ENCODE measurements around the gene SNX17. TPM values are rescaled to one million over a fixed set of nuclear protein-coding genes. Genes with fewer than 3 reads are reported as not detected.
"Not testable (repeated sequence)": the region's sequence is repeated elsewhere in the genome, so short reads cannot be mapped to it uniquely, and the experiment has no call there.

SNX17 gene
- total RNA-seq, 1 experiment from 2014 or later = 90.5 TPM

DNA sequence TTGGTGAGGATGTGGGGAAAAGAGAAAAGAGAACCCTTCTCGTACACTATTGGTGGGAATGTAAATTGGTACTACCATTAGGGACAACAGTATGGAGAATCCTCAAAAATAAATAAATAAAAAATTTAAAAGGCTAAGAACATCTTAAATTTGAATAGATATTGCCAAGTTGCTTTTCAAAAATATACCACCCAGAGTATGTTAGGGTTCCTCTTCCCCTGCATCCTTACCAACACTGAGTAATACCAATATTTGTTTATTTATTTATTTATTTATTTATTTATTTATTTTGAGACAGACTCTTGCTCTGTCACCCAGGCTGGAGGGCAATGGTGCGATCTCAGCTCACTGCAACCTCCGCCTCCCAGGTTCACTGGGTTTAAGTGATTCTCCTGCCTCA, 52.5 kb downstream of the SNX17 start:
- Histone ChIP-seq H3K9me2 (ENCODE audit: insufficient read depth) (no peaks in the 10 kb centered on the region), H3K27me3 (ENCODE audit: insufficient read depth, low read length) (no peaks in the 10 kb centered on the region), H3K9me3 (ENCODE audit: control insufficient read depth in 1 of 2, insufficient read depth in 1 of 2, low read depth in 1 of 2, low read length in 2 of 2) (no peaks in the 10 kb centered on the region), H2AFZ (ENCODE audit: low read depth, low read length, poor library complexity, severe bottlenecking) (no peak overlapping the region), H3K36me3 (ENCODE audit: control insufficient read depth in 1 of 2, insufficient read depth in 2 of 2, low read length in 2 of 2) (no peaks in the 10 kb centered on the region), H3K4me1 (ENCODE audit: control insufficient read depth in 1 of 2, insufficient read depth in 2 of 2, low read length in 2 of 2) (peaks cover 7 to 11% of the 10 kb centered on the region in 2 experiments; a peak in 3 of 4 replicates), H3K27ac (ENCODE audit: low read depth, low read length) (no peak overlapping the region), H4K20me1 (ENCODE audit: insufficient read depth) (no peaks in the 10 kb centered on the region), H3K4me3 (replicated peaks in 1 of 2; ENCODE audit: low read depth in 1 of 2, low read length in 2 of 2) (no peak overlapping the region), H3K9ac (ENCODE audit: low read length) (no peak overlapping the region), H3K79me2 (ENCODE audit: insufficient read depth, low read length) (no peaks in the 10 kb centered on the region), H3K4me2 (ENCODE audit: low read length) (no peak overlapping the region)
- DNase-seq (ENCODE audit: low read depth, low spot score) = no peak
- intact Hi-C loops (cut with micrococcal nuclease) = loop anchor here (10.0 kb wide), 1 partner anchor 162 kb away; the partner anchor contains the start of gene ZNF512
- ChIA-PET RAD21 (ENCODE audit: low non-redundant PET in 1 of 2, low total read pairs in 2 of 2, uncharacterized antibody in 2 of 2, unreplicated experiment in 2 of 2) (no interaction called here), CTCF (no interaction called here), POLR2A (no interaction called here)
- no TSS peak for BruUV-seq (replicated peaks)
- no peak for ATAC-seq
- TF ChIP-seq ELF1 (IDR thresholded peaks at IDR 0.05; ENCODE audit: borderline replicate concordance, low read depth) = no peak
- no peak for TF ChIP-seq JUND (IDR thresholded peaks at IDR 0.05)
- no peak for TF ChIP-seq POLR2A (IDR thresholded peaks at IDR 0.05; ENCODE audit: borderline replicate concordance, extremely low read depth, insufficient read depth, insufficient read length)
- no peak for TF ChIP-seq POLR2AphosphoS5 (IDR thresholded peaks at IDR 0.05; ENCODE audit: low read depth, low read length)
- TF ChIP-seq, protein P1, sequence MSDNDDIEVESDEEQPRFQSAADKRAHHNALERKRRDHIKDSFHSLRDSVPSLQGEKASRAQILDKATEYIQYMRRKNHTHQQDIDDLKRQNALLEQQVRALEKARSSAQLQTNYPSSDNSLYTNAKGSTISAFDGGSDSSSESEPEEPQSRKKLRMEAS (IDR thresholded peaks at IDR 0.05) = no peak
- TF ChIP-seq ZNF274 (IDR thresholded peaks at IDR 0.05; ENCODE audit: low read depth, low read length) = no peak
- TF ChIP-seq TCF7L2 (IDR thresholded peaks at IDR 0.05; ENCODE audit: borderline replicate concordance, extremely low read depth, insufficient read depth, insufficient read length) = no peak
- TF ChIP-seq, protein P2, sequence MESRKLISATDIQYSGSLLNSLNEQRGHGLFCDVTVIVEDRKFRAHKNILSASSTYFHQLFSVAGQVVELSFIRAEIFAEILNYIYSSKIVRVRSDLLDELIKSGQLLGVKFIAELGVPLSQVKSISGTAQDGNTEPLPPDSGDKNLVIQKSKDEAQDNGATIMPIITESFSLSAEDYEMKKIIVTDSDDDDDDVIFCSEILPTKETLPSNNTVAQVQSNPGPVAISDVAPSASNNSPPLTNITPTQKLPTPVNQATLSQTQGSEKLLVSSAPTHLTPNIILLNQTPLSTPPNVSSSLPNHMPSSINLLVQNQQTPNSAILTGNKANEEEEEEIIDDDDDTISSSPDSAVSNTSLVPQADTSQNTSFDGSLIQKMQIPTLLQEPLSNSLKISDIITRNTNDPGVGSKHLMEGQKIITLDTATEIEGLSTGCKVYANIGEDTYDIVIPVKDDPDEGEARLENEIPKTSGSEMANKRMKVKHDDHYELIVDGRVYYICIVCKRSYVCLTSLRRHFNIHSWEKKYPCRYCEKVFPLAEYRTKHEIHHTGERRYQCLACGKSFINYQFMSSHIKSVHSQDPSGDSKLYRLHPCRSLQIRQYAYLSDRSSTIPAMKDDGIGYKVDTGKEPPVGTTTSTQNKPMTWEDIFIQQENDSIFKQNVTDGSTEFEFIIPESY (IDR thresholded peaks at IDR 0.05; ENCODE audit: extremely low read depth, insufficient replicate concordance, low read length) = no peak
- no peak for TF ChIP-seq FOSL1 (IDR thresholded peaks at IDR 0.05; ENCODE audit: low read depth)
- TF ChIP-seq, protein P3, sequence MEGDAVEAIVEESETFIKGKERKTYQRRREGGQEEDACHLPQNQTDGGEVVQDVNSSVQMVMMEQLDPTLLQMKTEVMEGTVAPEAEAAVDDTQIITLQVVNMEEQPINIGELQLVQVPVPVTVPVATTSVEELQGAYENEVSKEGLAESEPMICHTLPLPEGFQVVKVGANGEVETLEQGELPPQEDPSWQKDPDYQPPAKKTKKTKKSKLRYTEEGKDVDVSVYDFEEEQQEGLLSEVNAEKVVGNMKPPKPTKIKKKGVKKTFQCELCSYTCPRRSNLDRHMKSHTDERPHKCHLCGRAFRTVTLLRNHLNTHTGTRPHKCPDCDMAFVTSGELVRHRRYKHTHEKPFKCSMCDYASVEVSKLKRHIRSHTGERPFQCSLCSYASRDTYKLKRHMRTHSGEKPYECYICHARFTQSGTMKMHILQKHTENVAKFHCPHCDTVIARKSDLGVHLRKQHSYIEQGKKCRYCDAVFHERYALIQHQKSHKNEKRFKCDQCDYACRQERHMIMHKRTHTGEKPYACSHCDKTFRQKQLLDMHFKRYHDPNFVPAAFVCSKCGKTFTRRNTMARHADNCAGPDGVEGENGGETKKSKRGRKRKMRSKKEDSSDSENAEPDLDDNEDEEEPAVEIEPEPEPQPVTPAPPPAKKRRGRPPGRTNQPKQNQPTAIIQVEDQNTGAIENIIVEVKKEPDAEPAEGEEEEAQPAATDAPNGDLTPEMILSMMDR (IDR thresholded peaks at IDR 0.05 in 2 of 3, conservative IDR thresholded peaks at IDR 0.05 in 1 of 3; ENCODE audit: borderline replicate concordance in 1 of 3, insufficient read depth in 1 of 3, low read depth in 2 of 3, low read length in 2 of 3) = no peak
- no peak for TF ChIP-seq SRF (IDR thresholded peaks at IDR 0.05; ENCODE audit: low read depth)
- no peak for TF ChIP-seq RAD21 (IDR thresholded peaks at IDR 0.05; ENCODE audit: low read depth)
- TF ChIP-seq EZH2phosphoT487 (IDR thresholded peaks at IDR 0.05; ENCODE audit: borderline replicate concordance) = no peak

DNA sequence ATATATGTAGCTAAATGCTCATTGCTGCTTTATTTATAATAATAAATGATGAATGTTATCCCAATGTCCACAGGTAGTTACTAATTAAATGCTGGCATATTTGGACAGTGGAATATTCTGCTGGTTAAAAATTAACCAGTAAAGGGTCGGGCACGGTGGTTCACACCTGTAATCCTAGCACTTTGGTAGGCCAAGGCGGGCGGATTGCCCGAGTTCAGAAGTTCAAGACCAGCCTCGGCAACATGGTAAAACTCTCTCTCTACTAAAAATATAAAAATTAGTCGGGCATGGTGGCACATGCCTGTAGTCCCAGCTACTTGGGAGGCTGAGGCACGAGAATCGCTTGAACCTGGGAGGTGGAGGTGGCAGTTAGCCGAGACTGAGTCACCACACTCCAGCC, 54.6 kb downstream of the SNX17 start:
- peaks cover 12 to 21% of the 10 kb centered on the region in 2 experiments for H3K4me1 ChIP-seq (ENCODE audit: control insufficient read depth in 1 of 2, insufficient read depth in 2 of 2, low read length in 2 of 2)
- H3K36me3 ChIP-seq (ENCODE audit: control insufficient read depth in 1 of 2, insufficient read depth in 2 of 2, low read length in 2 of 2); H3K27ac ChIP-seq (ENCODE audit: low read depth, low read length); BruUV-seq (replicated peaks); H3K9me3 ChIP-seq (ENCODE audit: control insufficient read depth in 1 of 2, insufficient read depth in 1 of 2, low read depth in 1 of 2, low read length in 2 of 2); RAD21 ChIA-PET (ENCODE audit: low non-redundant PET in 1 of 2, low total read pairs in 2 of 2, uncharacterized antibody in 2 of 2, unreplicated experiment in 2 of 2); DNase-seq (ENCODE audit: low read depth, low spot score); H3K9ac ChIP-seq (ENCODE audit: low read length); H3K4me3 ChIP-seq (replicated peaks in 1 of 2; ENCODE audit: low read depth in 1 of 2, low read length in 2 of 2); H2AFZ ChIP-seq (ENCODE audit: low read depth, low read length, poor library complexity, severe bottlenecking); ATAC-seq; H3K27me3 ChIP-seq (ENCODE audit: insufficient read depth, low read length); CTCF ChIA-PET; POLR2A ChIA-PET; H3K4me2 ChIP-seq (ENCODE audit: low read length); H3K9me2 ChIP-seq (ENCODE audit: insufficient read depth); H4K20me1 ChIP-seq (ENCODE audit: insufficient read depth): not testable (repeated sequence)
- peaks cover 10% of the 10 kb centered on the region for H3K79me2 ChIP-seq (ENCODE audit: insufficient read depth, low read length)
- intact Hi-C loops (cut with micrococcal nuclease) = loop anchor here (10.0 kb wide), 1 partner anchor 160 kb away; the partner anchor contains the start of gene ZNF512
